OCI-LY7 (cell line): ENCODE data around the gene CHMP1A.

Experiments
- EZH2phosphoT487 ChIP-seq: fragments of 200-600 bp; sonication (generic); IDR thresholded peaks from 2 replicates; pipeline ENCODE4 v1.6.1; 2018; ENCODE audit warnings: low read depth, borderline replicate concordance, mild to moderate bottlenecking, mixed run types, antibody characterized with exemption, low read length, moderate library complexity, mixed read lengths
- TF ChIP-seq, protein P1 (sequence below): fragments of 200-600 bp; sonication (generic); conservative IDR thresholded peaks from 2 replicates; pipeline ENCODE4 v1.5.1; 2014; ENCODE audit warnings: mild to moderate bottlenecking, antibody characterized with exemption, low read length, moderate library complexity, mixed read lengths

GRCh38 chr16:89669755-89670154 lies 12.2 kb upstream of the CHMP1A start:
- TF ChIP-seq, protein P1, sequence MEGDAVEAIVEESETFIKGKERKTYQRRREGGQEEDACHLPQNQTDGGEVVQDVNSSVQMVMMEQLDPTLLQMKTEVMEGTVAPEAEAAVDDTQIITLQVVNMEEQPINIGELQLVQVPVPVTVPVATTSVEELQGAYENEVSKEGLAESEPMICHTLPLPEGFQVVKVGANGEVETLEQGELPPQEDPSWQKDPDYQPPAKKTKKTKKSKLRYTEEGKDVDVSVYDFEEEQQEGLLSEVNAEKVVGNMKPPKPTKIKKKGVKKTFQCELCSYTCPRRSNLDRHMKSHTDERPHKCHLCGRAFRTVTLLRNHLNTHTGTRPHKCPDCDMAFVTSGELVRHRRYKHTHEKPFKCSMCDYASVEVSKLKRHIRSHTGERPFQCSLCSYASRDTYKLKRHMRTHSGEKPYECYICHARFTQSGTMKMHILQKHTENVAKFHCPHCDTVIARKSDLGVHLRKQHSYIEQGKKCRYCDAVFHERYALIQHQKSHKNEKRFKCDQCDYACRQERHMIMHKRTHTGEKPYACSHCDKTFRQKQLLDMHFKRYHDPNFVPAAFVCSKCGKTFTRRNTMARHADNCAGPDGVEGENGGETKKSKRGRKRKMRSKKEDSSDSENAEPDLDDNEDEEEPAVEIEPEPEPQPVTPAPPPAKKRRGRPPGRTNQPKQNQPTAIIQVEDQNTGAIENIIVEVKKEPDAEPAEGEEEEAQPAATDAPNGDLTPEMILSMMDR: no peak
- TF ChIP-seq EZH2phosphoT487: no peak
